Endothelial cell of umbilical vein (primary cell): ENCODE data around the gene DVL1. TPM values are rescaled to one million over a fixed set of nuclear protein-coding genes. Genes with fewer than 3 reads are reported as not detected.

Source experiments
- BruUV-seq: library from RNA; stranded (reverse); fragments of 400-500 nt; replicated peaks from 2 replicates; lab custom pipeline; 2021; lab: Mats Ljungman, UMichigan
- CTCF ChIA-PET: fragments of 300-600, 350-600 bp; sonication (Branson Sonifier 250); formaldehyde crosslinking; loops from one replicate; lab custom pipeline; 2021; ENCODE audit warnings: antibody characterized with exemption, inconsistent platforms; lab: Charles Lee
- POLR2A ChIA-PET: fragments of 300-600, 350-600 bp; sonication (Branson Sonifier 250); formaldehyde crosslinking; loops from one replicate; lab custom pipeline; 2021; ENCODE audit warnings: antibody characterized with exemption, inconsistent platforms; lab: Charles Lee
- DNase-seq: peaks from one replicate; pipeline ENCODE4 v3.0.0-alpha.2; 2011; ENCODE audit warnings: low read depth, low spot score
- FAIRE-seq: peaks from 2 replicates; lab custom pipeline; 2011; peaks lifted over from hg19 to GRCh38; lab: Jason Lieb, UNC
- H2AFZ ChIP-seq: 2 replicates; pipeline ENCODE4 v1.6.0; 2012; ENCODE audit warnings: low read depth, low read length, control low read depth, inconsistent platforms
- H3K27ac ChIP-seq: 2 replicates; pipeline ENCODE4 v1.5.1; 2011; ENCODE audit warnings: low read depth, mild to moderate bottlenecking, control low read depth, low read length, moderate library complexity; ENCODE audit not compliant: insufficient read depth
- H3K27me3 ChIP-seq, 2 experiments: 2 replicates each; pipeline versions ENCODE4 v1.6.0 to v1.6.1; 2011; ENCODE audit warnings: low read length in 2 of 2, mixed read lengths in 1 of 2; ENCODE audit not compliant: control insufficient read depth in 2 of 2, insufficient read depth in 2 of 2
- H3K36me3 ChIP-seq, 2 experiments: 2 replicates in 1 of 2; 3 replicates in 1 of 2; pipeline ENCODE4 v1.5.1; 2011; ENCODE audit warnings: low read length in 2 of 2, mild to moderate bottlenecking in 1 of 2, moderate library complexity in 1 of 2; ENCODE audit not compliant: control insufficient read depth in 2 of 2, insufficient read depth in 2 of 2; ENCODE audit errors: extremely low read depth in 1 of 2
- H3K4me1 ChIP-seq: 3 replicates; pipeline ENCODE4 v1.5.1; 2011; ENCODE audit warnings: mild to moderate bottlenecking, low read length; ENCODE audit not compliant: control insufficient read depth, insufficient read depth; ENCODE audit errors: extremely low read depth
- H3K4me2 ChIP-seq: 2 replicates; pipeline ENCODE4 v1.6.1; 2011; ENCODE audit warnings: low read length, control low read depth, mixed read lengths; ENCODE audit not compliant: insufficient read depth
- H3K4me3 ChIP-seq, 3 experiments: fragments of 200-600 bp in 1 of 3; sonication (generic), shearing (Covaris generic) in 1 of 3; replicated peaks in 1 of 3; 2 replicates each; pipeline ENCODE4 v1.5.1; 2011 to 2016; ENCODE audit warnings: control low read depth in 3 of 3, low read length in 3 of 3, mild to moderate bottlenecking in 2 of 3, inconsistent platforms in 1 of 3, low read depth in 1 of 3, moderate library complexity in 1 of 3; ENCODE audit not compliant: insufficient read depth in 1 of 3
- H3K79me2 ChIP-seq: 2 replicates; pipeline ENCODE4 v1.6.0; 2012; ENCODE audit warnings: low read length, inconsistent platforms; ENCODE audit not compliant: control insufficient read depth, insufficient read depth
- H3K9ac ChIP-seq: replicated peaks from 2 replicates; pipeline ENCODE3; 2011; ENCODE audit warnings: low read length, control low read depth; ENCODE audit not compliant: insufficient read depth; ENCODE audit errors: extremely low read depth
- H3K9me1 ChIP-seq: replicated peaks from 3 replicates; pipeline ENCODE4 v1.6.0; 2011; ENCODE audit warnings: mild to moderate bottlenecking, low read length; ENCODE audit not compliant: control insufficient read depth, insufficient read depth; ENCODE audit errors: extremely low read depth
- H3K9me3 ChIP-seq: replicated peaks from 2 replicates; pipeline ENCODE4 v1.5.1; 2012; ENCODE audit warnings: low read length, inconsistent platforms; ENCODE audit not compliant: control insufficient read depth, insufficient read depth
- H4K20me1 ChIP-seq: replicated peaks from 2 replicates; pipeline ENCODE3; 2011; ENCODE audit warnings: mild to moderate bottlenecking, low read length; ENCODE audit not compliant: control insufficient read depth, insufficient read depth; ENCODE audit errors: extremely low read depth
- EZH2 ChIP-seq: IDR thresholded peaks from 2 replicates; pipeline ENCODE4 v1.6.1; 2012; ENCODE audit warnings: borderline replicate concordance, low read depth, mild to moderate bottlenecking, moderate library complexity, low read length, inconsistent platforms; ENCODE audit not compliant: severe bottlenecking
- FOS ChIP-seq: IDR thresholded peaks from 2 replicates; pipeline ENCODE4 v1.6.1; 2011; ENCODE audit warnings: mild to moderate bottlenecking, low read length, moderate library complexity, borderline replicate concordance; ENCODE audit not compliant: insufficient read depth
- GATA2 ChIP-seq: IDR thresholded peaks from 2 replicates; pipeline ENCODE4 v1.7.0; 2011; ENCODE audit warnings: low read depth, mild to moderate bottlenecking, moderate library complexity, mixed read lengths, low read length; ENCODE audit not compliant: insufficient read length, insufficient read depth
- JUN ChIP-seq: IDR thresholded peaks from 2 replicates; pipeline ENCODE4 v1.6.1; 2011; ENCODE audit warnings: borderline replicate concordance, low read depth; ENCODE audit not compliant: insufficient read length, insufficient read depth
- MAX ChIP-seq: IDR thresholded peaks from 2 replicates; pipeline ENCODE4 v1.6.1; 2011; ENCODE audit not compliant: insufficient read depth, insufficient read length
- MYC ChIP-seq: IDR thresholded peaks from one replicate; pipeline ENCODE4 v1.6.1; 2011; ENCODE audit warnings: mild to moderate bottlenecking, low read depth, low read length
- POLR2A ChIP-seq: IDR thresholded peaks from 2 replicates; pipeline ENCODE4 v1.6.1; 2012; ENCODE audit warnings: low read depth, mild to moderate bottlenecking, control low read depth, low read length
- POLR2AphosphoS5 ChIP-seq: IDR thresholded peaks from 2 replicates; pipeline ENCODE4 v1.6.1; 2012; ENCODE audit warnings: low read depth, mild to moderate bottlenecking, control low read depth, low read length, moderate library complexity; ENCODE audit not compliant: insufficient read depth
- dilution Hi-C: fragments of 300-500 bp; cut with MboI; formaldehyde crosslinking; loops from one replicate; pipeline ENCODE4 v1.15.0; 2019; ENCODE audit warnings: low sequenced_read_pairs; ENCODE audit not compliant: extremely low pct_ligation_motif_present
- intact Hi-C: fragments of 100-400 bp; cut with micrococcal nuclease; formaldehyde crosslinking; loops from one replicate; pipeline ENCODE4 v1.10.0; 2022
- polyA plus RNA-seq, 4 experiments: library from polyadenylated mRNA; depleted of rRNA in 3 of 4; stranded (reverse) in 3 of 4; unstranded in 1 of 4; fragments of >200 nt; gene quantifications; 2 replicates each; pipeline versions ENCODE4 v1.2.1 to v1.2.3, GENCODE V29; 2011 to 2012; ENCODE audit warnings: missing spikeins in 1 of 4
- total RNA-seq: library from RNA; stranded (reverse); gene quantifications from 2 replicates; pipeline ENCODE4 v1.2.3, GENCODE V29; 2021

Gene DVL1
- total and polyA plus RNA-seq, 2 donors (not counting 3 experiments of a cell fraction or from before 2014, with no cell fraction given): 26.8 to 36.5 TPM

GRCh38 chr1:1346501-1346890, 2.7 kb downstream of the DVL1 start:
- intact Hi-C loops: no loop called here
- ChIA-PET CTCF (interaction anchor here (0.6 to 2.0 kb wide), 3 partner anchors 26 to 123 kb away, joined by 3 to 6 read pairs (median 4); no protein-coding TSS in a partner anchor), POLR2A (no interaction called here)
- FAIRE-seq (no peak), DNase-seq (no peak)
- no peak overlapping the region for H2AFZ ChIP-seq
- no peaks in the 10 kb centered on the region for H4K20me1 ChIP-seq
- no peak for TF ChIP-seq POLR2AphosphoS5
- peaks cover 33% of the 10 kb centered on the region for H3K79me2 ChIP-seq
- H3K36me3 ChIP-seq: peaks cover 0 to 2% of the 10 kb centered on the region in 2 experiments
- no TSS peak for BruUV-seq
- H3K4me3 ChIP-seq: no peak overlapping the region
- H3K9me3 ChIP-seq: no peaks in the 10 kb centered on the region
- no peaks in the 10 kb centered on the region for H3K27me3 ChIP-seq
- no peak overlapping the region for H3K27ac ChIP-seq
- no peak overlapping the region for H3K4me2 ChIP-seq
- dilution Hi-C loops: no loop called here
- no peaks in the 10 kb centered on the region for H3K9me1 ChIP-seq
- peaks cover 10% of the 10 kb centered on the region for H3K4me1 ChIP-seq
- H3K9ac ChIP-seq: no peak overlapping the region

- H3K9me1 ChIP-seq: no peaks in the 10 kb centered on the region
- H3K27me3 ChIP-seq: no peaks in the 10 kb centered on the region
- no peak overlapping the region for H3K4me3 ChIP-seq
- H3K79me2 ChIP-seq: peaks cover 33% of the 10 kb centered on the region
- H3K4me1 ChIP-seq: peaks cover 10% of the 10 kb centered on the region
- H3K9me3 ChIP-seq: no peaks in the 10 kb centered on the region
- no peak overlapping the region for H3K9ac ChIP-seq
- DNase-seq (no peak), FAIRE-seq (no peak)
- TF ChIP-seq POLR2AphosphoS5: no peak
- TF ChIP-seq EZH2: no peak
- TF ChIP-seq FOS: no peak
- TF ChIP-seq POLR2A: no peak
- no peak for TF ChIP-seq JUN
- TF ChIP-seq MAX: no peak
- TF ChIP-seq MYC: no peak
- TF ChIP-seq GATA2: no peak
- H3K4me2 ChIP-seq: no peak overlapping the region
- H3K27ac ChIP-seq: no peak overlapping the region
- peaks cover 0 to 5% of the 10 kb centered on the region in 2 experiments for H3K36me3 ChIP-seq
- BruUV-seq: no TSS peak
- ChIA-PET POLR2A (no interaction called here), CTCF (interaction anchor here (0.6 to 2.0 kb wide), 3 partner anchors 26 to 123 kb away, joined by 3 to 6 read pairs (median 4); no protein-coding TSS in a partner anchor)
- H4K20me1 ChIP-seq: no peaks in the 10 kb centered on the region
- intact Hi-C loops (no loop called here), dilution Hi-C loops (no loop called here)
- no peak overlapping the region for H2AFZ ChIP-seq
Observed at GRCh38 chr1:1345860-1346500, 3.2 kb downstream of the DVL1 start.
